GM21526 (cell line): Measurements from ENCODE around the gene SLC45A1.

Source experiments
- ATAC-seq: cut with Tn5 transposase; IDR thresholded peaks from one replicate; pipeline ENCODE4 v1.9.1; 2021; ENCODE audit warnings: moderate library complexity; ENCODE audit not compliant: unreplicated experiment, low FRiP score

Gene SLC45A1

DNA sequence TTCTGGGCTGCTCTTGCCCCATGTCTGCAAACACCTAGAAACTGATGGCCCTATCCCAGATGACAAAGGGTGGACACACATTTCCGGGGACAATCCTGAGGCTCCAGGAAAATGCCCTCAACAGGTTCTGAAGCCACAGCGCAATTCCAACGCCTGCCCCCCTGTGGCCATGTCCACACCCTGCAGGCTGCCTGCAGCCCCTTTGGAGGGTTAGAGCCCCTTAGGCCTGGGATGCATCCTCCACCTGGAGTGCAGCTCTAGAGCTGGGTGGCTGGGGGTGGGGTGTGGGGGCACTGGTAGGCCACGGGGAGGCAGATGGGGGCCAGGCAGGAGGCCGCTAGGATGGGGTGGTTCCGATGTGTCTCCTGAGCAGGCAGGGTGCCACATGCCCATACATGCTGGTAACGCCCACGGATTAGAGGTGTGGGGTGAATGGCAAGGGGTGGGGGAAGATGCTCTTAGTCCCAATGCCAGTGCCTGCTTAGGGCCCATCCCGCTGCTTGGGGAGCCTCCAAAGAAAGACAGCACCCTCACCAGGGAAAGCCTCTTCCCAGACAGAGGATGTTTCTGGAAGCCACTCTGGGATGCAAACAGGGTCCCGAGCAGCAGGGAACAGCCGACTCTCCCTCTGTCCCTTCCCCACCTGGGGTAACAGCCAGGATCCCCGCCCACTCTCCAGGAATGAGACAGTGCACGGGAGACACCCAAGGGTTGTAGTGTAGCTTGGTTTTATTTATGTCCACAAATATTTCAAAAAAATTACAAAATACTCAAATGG lies 34.0 kb downstream of the SLC45A1 start:
- ATAC-seq, result no peak

DNA sequence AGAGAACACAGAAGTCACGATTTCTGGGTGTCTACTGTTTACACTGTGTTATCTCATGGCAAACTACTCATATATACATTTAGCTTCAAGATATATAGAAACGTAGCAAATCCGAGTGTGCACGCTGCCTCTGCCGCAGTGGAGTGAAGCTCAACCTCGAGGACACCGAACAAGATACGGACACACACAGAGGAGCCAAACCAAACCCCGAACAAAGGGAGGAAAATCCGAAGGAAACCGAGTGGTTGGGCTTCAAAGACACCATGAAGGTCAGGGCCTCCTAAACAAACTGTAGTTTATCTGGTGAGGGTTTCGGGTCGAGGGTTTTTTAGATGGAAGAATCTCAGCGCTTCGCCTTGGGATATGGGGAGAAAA lies 34.5 kb downstream of the SLC45A1 start:
- no peak for ATAC-seq

DNA sequence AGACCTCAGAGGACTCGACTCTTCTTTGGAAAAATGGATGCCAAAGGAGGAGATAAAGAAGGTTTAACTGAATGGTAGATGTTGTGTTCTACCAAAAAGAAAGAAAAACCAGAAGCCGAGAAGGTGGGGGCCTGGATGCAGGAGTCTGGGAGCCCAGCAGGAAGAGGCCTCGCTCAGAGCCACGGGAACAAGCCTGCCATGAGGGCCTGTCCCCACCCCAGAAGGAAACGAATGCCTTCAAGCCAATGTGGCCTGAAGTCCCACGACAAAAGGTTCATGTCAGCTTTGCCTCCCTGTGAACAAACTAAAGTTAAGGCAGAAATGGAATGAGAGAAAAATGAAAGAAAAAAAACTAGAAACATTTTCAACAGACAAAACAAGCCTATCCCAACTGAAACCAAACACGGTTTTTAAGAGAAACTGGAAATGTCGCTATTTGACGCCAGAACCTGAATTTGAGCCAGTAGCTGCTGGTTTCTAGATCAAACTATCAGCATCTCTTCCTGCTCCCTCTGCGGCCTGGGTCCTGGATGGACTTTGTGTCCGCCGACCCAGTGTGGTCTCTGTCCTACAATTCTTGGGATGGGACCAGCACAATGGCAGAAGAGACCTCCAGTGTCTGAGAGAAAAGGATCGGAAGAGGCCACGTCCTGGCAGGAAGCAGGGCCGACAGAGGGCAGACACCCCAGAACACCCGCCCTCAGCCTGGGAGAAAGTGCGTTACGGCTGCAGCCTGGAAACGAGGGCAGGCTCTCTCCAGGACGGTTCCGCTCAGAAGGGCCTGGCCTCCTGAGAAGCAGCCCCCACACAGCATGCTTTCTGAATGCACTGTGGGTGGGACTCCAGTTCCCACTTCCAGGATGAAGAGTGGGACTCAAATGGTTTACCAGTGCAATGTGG lies 35.2 kb downstream of the SLC45A1 start:
- ATAC-seq, result no peak

DNA sequence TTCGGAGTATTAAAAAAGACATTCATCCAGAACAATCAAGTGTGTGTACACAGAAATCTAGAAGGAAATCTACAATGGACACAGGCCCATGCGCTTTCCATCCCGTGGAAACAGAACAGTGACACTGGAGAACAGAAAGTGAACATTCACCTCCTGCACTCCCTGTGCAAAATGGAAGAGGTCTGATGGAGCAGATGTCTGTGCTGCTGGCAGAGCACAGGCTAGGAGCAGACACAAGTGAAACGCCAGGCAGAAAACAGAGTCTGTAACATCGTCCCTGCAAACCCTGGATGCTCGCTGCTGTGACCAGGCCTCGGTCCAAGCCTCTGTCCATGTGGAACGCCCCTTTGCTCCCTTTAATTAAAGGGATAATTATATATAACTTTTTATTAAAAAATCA lies 36.1 kb downstream of the SLC45A1 start:
- no peak for ATAC-seq

DNA sequence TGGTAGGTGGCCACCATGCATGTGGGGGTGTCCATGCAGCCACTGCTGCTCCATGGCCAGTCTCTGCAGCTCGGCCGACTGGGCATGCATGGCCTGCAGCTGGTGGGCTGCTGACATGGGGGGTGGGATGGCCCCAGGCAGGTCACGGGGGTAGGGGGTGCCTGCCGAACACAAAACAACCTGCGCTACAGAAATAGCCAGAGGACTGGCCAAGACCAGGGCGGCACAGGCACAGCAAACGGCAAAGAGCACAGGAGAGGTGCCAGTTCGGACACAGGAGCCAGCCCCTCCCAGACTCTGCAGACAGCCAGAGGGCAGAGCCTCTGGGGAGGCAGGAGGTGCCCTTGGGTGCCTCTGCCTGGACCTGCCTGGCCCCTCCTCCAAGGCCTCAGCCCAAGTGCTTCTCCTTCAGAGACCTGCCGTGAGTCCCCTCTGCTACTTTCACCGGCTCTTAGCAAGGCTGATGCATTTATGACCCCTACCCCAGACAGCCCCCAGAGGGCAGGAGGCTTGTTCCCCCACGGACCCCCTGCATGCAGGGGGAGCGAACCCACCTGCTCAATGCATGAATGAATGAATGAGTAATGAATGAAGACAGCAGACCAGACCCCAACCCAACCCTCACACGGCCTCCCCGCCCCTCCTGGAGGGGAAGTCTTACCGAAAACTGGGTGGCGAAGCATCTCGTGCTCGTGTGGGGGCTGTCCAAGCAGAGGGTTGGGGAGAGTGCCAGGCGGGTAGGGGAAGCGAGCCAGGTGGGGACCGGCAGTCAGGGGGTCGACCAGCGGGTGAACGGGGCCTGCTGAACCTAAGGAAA lies 37.7 kb downstream of the SLC45A1 start:
- no peak for ATAC-seq

DNA sequence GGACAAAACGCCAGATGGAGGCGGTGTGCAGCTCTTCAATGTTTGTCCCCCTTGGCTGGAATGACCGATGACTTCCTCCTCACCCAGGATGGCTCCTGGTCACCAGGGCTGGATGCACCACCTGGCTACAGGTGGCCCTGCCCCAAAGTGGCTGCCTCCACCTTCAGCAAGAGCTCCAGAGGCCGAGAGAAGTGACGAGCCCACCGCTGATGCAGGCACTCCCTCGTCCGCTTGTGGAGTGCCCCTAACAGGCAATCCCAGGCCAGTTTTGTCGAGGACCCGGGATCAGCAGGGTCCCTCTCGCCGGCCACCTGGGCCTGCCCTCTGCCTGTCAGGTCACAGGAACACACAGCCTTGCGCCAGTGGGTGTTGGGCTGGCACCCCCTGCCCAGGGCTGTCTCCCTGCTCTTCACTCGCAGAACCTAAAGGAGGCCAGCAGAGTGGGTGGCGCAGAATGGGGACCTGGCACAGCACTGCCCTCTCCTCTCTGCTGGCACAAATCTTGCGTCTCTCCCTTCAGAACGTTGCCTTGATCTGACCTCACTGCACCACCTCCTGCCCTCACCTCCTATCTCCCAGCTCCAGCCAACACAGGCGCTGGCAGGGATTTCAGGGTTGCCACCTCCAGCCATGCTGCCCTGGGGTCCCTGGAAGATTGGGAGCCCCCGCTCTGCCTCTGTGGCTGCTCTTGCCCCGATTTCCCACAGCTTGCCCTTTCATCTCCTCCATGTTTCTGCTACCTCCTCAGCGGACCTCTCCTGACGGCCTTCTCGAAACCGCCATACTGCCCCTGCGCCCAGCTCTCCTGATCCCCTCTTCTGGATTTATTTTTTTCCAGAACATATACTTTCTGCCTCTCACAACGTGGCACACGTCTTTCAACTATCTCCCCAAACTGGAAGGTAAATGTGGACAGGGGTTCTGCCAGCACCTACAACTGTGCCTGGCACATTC lies 38.6 kb downstream of the SLC45A1 start:
- no peak for ATAC-seq

DNA sequence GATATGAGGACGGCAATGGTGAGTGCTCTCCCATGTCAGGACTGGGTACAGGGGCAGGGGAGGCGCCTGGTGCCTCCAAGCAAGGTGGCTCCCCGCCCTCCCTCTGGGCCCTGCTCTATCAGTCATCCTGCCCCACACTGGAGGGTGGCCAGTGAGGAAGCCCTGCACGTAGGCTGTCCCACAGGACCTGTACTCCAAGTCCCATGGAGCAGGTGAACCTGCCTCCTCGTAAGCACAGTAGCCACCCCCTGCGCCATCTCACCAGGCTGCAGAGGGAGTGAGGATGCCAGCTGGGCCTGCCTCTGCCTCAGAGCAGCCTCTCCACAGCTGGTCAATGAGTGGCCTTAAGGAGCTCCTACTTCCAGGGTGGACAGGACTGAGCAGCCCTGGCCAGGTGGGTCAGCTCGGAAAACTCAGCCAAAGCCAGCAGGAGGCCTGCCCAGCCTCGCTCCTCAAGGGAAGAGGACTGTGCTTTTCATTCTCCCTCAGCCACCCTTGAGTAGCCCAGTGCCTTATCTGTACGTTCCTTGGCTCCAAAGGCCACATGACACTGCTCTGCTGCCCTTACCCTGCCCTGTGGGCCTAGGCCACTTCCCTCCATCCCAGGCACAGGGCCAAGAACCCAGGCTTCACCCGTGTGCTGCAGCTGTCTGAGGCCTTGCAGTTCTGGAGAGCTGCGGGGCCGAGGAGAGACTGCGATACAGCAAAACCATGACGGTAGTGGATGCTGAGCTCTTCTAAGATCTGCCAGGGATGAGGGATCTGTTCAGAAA lies 39.6 kb downstream of the SLC45A1 start:
- ATAC-seq, result no peak

DNA sequence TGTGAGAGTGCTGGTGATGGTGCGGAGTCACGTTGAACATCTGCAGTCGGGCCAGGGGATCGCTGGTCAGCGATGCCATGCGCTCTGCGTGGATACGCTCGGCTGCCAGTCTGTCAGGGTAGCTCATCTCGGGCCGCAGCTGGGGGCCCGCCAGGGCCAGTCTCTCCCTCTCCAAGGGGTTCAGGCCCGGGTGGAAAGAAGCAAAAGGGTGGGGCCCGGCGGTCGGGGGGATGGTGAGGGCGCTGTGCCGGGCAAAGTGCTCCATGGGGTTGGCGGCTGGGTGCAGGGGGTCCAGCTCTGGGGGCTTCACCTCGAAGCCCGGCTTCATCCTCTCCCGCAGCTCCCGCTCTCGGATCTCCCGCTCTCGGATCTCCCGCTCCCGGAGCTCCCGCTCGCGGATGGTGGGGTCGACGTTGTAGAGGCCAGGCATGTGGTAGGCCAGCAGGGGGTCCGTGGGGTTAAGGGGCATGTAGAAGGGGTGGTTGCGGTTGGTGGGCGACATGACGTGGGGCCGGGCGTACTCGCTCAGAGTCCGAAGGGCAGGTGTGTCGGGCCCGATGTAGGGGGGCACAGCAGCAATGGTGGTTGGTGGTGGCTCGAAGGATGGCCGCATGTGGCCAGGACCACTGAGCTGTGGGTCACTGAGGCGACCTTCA lies 40.5 kb downstream of the SLC45A1 start:
- no peak for ATAC-seq

DNA sequence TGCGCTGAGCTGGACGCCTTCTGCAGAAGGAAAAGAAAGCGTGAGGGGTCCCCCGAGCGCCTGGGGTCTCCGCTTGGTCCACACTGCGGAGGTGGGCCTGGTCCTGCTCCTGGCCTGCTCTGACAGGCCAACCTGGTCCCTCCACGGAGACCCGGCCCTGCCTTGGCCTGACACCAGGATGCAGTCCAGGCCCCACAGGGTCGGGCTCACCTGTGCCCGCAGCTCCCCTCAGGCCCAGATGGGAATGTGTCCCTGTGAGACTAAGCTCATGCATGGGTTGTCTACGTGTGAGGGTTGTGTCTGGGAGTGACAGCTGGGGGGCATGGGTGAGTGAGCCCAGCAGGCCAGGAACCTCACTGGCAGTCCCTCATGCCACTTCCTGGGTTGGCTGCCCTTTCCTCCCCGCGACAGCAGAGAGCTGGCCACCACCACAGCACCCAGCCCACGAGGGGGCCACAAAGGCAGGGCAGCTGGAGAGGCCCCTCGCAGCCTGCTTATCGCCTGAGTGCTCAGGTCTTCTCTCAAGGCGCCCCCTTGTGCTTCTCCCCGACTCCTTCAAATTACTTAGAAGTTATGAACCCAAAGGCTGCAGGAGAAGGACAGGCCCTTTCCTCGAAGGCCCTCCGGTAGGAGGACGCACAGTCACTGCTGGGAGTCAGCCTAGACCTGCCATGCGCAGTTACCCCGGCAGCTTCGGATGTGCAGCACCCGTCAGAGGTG lies 41.1 kb downstream of the SLC45A1 start:
- ATAC-seq, result no peak

DNA sequence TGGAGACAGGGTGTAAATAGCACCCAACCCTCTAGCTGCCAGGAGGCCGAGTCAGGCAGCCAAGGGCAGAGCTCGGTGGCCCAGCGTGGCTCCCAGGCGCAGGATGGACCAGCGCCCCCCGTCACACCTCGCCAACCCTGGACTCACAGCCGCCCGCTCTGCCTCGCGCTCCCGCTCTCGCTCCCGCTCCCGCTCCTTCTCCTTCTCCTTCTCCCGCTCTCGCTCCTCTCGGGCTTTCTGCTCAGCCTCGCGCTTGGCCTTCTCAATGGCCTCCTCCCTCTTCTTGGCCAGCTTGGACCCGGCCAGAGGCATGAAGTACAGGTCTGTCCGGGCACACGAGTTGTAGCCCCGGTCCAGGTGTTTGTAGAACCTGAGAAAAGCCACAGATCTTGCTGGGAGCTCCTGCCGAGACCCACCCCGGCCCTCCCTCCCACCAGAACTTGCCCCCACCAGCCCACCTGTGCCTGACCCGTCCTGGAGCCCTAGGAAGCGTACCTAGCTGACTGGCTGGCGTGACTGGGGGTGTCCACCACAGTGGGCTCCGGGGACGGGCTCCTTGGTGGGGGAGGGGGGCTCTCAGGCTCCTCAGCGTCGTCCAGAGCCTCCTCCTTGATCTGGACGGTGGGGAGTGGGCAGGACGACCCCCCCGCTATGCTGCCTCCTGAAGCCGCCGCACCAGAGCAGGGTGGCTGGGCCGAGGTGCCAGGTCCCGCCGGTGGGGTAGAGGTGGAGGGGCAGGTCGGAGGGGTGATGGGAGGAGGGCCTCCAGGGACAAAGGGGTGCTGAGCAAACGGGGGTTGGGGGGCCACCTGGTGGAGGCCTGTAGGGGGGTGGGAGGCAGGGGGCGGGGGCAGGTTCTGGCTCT lies 41.9 kb downstream of the SLC45A1 start:
- no peak for ATAC-seq

DNA sequence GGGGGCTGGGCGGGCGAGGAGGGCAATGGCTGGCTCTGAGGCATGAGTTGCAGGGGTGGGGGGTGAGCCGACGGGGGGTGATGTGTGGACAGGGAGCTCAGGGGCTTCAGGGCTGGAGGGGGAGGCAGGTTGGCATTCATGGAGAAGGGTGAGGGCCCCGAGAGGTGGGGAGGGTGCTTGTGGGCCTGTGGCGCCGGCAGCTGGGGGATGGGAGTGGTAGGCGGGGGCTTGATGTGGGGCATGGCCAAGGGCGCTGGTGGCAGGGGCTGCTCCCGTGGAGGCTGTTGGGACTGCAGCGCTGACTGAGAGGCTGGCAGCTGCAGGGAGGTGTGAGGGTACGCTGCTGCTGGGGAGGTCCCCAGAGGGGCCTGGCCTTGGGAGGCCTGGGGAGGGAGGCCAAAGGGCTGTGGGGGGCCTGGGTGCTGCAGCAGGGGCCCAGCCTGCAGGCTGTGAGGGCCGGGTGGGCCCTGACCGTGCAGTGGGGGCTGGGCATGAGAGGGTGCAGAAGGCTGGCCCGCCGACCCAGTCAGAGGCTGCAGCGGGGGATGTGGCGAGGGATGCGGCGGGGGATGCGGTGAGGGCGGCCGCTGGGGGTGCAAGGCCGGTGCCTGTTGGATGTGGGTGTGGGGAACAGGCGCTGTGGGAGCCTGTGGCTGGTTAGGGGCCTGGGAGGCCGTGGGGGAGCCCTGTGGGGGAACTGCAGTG lies 42.7 kb downstream of the SLC45A1 start:
- no peak for ATAC-seq

DNA sequence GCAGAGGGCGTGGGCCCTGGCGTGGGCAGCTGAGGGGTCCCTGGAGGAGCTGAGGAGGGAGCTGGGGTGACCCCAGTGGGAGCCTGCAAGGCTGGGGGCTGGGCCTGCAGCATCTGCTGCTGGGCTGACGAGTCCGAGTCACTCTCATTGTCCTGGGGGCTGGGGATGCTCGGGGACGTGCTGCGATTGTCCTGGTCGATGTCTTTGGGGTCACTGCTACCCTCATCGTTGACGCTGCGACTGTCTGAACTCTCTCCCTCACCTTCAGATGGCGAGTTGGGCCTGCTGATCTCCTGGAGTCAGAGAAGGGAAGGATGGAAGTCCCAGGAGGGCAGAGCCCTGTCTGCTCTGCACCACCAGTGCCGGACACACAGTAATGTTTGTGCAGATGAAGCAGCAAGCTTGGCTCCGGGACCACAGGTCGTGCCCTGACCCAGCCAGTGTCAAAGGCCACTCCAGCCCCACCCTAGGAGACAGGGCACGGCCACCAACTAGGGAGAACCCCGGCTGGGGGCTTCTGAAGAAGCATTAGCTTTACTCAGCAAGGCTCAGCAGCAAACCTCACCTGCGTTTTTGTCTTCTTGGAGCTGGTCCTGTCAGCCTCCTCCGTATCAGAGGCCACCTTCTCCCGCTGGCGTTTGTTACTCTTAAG lies 43.4 kb downstream of the SLC45A1 start:
- ATAC-seq, result no peak

DNA sequence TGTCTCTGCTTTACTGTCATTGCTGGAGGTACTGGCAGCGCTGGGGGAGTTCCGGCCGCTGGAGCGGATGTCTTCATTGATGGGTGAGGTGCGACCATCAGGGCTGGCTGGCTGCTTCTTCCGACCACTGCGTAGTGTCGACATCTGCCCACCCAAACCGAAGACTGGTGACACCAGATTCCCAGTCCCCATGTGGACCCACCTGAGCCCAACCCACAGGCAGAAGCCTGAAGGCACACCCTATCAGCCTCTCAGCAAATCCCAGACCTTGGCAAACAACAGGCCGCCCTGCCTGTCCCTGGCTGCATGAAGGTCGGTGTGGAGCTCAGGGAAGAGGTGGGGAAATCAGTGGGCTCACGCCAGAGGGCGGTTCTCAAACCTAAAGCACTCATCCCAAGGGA lies 44.8 kb downstream of the SLC45A1 start:
- no peak for ATAC-seq

DNA sequence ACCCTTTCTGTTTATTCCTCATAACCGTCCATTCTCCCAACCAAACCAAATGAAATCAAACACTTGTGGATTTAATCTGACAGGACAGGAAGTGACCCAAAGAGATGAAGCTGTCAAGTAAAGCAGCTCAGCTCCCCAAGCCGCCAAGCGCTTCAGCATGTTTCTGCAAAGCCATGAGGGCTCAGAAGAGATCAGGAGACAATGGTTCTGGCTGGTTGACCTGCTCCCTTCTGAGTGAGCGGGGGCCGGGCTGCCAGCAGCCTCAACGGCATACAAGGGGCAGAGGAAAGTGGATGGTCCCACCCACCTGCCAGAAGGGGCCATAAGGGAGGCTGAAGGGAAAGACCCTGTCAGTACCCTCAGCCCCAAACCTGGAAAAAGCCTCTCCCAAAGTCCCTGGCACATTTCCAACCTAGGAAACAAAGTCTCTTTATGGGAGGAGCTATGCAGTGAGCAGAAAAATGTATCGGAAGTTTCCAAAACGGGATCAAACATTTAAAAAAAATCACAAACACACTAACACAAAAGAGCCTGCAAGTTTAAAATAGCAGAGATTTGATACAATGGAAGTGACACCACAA lies 45.4 kb downstream of the SLC45A1 start:
- no peak for ATAC-seq

DNA sequence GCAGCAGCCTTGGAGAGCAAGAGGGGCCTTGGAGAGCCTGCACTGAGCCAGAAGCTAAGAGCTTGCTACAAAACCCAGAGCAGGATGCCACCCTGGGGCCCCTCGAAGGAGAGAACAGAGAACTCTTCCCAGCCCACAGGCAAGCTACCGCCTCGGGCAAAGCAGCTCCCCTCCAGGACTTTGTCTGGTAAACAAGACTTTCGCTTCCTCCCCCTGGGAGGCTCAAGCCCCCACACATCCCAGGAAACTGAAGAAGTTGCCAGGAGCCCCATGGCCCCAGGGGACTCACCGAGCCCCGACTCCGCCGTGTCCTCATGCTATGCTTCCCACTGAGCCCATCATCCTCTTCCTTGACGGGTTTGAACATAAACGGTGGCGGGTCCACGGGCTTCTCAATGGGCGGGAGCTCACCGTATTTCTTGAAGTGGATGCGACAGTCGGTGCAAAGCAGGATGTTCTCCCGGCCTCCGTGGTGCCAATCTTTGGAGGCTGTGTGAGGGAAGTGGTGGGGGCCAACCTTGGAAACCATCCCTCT lies 45.9 kb downstream of the SLC45A1 start:
- no peak for ATAC-seq
